HEK293 (cell line): ENCODE data around the gene BORA.
"Not testable (repeated sequence)": the region's sequence is repeated elsewhere in the genome, so short reads cannot be mapped to it uniquely, and the experiment has no call there.

Experiments
- SETDB1 ChIP-seq: IDR thresholded peaks from one replicate; pipeline ENCODE4 v1.6.1; 2017; ENCODE audit warnings: mild to moderate bottlenecking, low read length, moderate library complexity, mixed read lengths; ENCODE audit not compliant: insufficient read length
- SP2 ChIP-seq: fragments of 450-650 bp; formaldehyde crosslinking; IDR thresholded peaks from 2 replicates; pipeline ENCODE4 v1.5.1; 2016; ENCODE audit warnings: missing biosample characterization, missing genetic modification characterization
- TSHZ1 ChIP-seq: fragments of 450-650 bp; formaldehyde crosslinking; IDR thresholded peaks from 2 replicates; pipeline ENCODE4 v1.5.1; 2016; ENCODE audit warnings: missing biosample characterization, missing genetic modification characterization, borderline replicate concordance
- YY1 ChIP-seq: fragments of 450-650 bp; formaldehyde crosslinking; IDR thresholded peaks from 2 replicates; pipeline ENCODE4 v1.5.1; 2018; ENCODE audit warnings: missing biosample characterization, missing genetic modification characterization
- ZBTB26 ChIP-seq: fragments of 450-650 bp; formaldehyde crosslinking; optimal IDR thresholded peaks from 2 replicates; pipeline ENCODE3; 2016; ENCODE audit warnings: missing biosample characterization, mild to moderate bottlenecking, missing genetic modification characterization
- ZNF138 ChIP-seq: fragments of 450-650 bp; formaldehyde crosslinking; IDR thresholded peaks from 2 replicates; pipeline ENCODE4 v1.5.1; 2016; ENCODE audit warnings: missing biosample characterization, missing genetic modification characterization, borderline replicate concordance
- ZNF350 ChIP-seq: fragments of 450-650 bp; formaldehyde crosslinking; IDR thresholded peaks from 2 replicates; pipeline ENCODE4 v1.5.0; 2017; ENCODE audit warnings: missing biosample characterization, mild to moderate bottlenecking, missing genetic modification characterization
- ZNF529 ChIP-seq: fragments of 450-650 bp; formaldehyde crosslinking; IDR thresholded peaks from 2 replicates; pipeline ENCODE4 v1.5.1; 2017; ENCODE audit warnings: missing genetic modification characterization, missing biosample characterization; ENCODE audit not compliant: insufficient replicate concordance
- ZNF561 ChIP-seq: fragments of 450-650 bp; IDR thresholded peaks from 2 replicates; pipeline ENCODE4 v1.5.1; 2018; ENCODE audit warnings: missing biosample characterization, missing genetic modification characterization, borderline replicate concordance
- ZNF639 ChIP-seq: fragments of 450-650 bp; formaldehyde crosslinking; IDR thresholded peaks from 2 replicates; pipeline ENCODE4 v1.5.1; 2016; ENCODE audit warnings: missing biosample characterization, missing genetic modification characterization
- ZNF747 ChIP-seq: fragments of 450-650 bp; formaldehyde crosslinking; IDR thresholded peaks from 2 replicates; pipeline ENCODE4 v1.5.1; 2016; ENCODE audit warnings: missing biosample characterization, missing genetic modification characterization
- TF ChIP-seq, protein P1 (sequence below): fragments of 450-650 bp; formaldehyde crosslinking; IDR thresholded peaks from 2 replicates; pipeline ENCODE4 v1.5.1; 2017; ENCODE audit warnings: missing biosample characterization, missing genetic modification characterization
- TF ChIP-seq, protein P2 (sequence below): fragments of 450-650 bp; formaldehyde crosslinking; IDR thresholded peaks from 2 replicates; pipeline ENCODE4 v1.5.1; 2016; ENCODE audit warnings: missing biosample characterization, missing genetic modification characterization
- TF ChIP-seq, protein P3 (sequence below): fragments of 450-650 bp; formaldehyde crosslinking; conservative IDR thresholded peaks from 2 replicates; pipeline ENCODE4 v1.5.1; 2016; ENCODE audit warnings: low read depth, missing biosample characterization, missing genetic modification characterization

- not testable (repeated sequence) for TF ChIP-seq ZNF561 (tag by site-specific recombination); YY1; ZNF529; ZBTB26 (tag by site-specific recombination); SP2 (tag by site-specific recombination); SETDB1; ZNF350; ZNF747; ZNF138 (tag by site-specific recombination); TSHZ1 (tag by site-specific recombination); ZNF639 (tag by site-specific recombination)
- TF ChIP-seq, protein P1, sequence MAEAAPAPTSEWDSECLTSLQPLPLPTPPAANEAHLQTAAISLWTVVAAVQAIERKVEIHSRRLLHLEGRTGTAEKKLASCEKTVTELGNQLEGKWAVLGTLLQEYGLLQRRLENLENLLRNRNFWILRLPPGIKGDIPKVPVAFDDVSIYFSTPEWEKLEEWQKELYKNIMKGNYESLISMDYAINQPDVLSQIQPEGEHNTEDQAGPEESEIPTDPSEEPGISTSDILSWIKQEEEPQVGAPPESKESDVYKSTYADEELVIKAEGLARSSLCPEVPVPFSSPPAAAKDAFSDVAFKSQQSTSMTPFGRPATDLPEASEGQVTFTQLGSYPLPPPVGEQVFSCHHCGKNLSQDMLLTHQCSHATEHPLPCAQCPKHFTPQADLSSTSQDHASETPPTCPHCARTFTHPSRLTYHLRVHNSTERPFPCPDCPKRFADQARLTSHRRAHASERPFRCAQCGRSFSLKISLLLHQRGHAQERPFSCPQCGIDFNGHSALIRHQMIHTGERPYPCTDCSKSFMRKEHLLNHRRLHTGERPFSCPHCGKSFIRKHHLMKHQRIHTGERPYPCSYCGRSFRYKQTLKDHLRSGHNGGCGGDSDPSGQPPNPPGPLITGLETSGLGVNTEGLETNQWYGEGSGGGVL: not testable (repeated sequence)
- TF ChIP-seq, protein P2, sequence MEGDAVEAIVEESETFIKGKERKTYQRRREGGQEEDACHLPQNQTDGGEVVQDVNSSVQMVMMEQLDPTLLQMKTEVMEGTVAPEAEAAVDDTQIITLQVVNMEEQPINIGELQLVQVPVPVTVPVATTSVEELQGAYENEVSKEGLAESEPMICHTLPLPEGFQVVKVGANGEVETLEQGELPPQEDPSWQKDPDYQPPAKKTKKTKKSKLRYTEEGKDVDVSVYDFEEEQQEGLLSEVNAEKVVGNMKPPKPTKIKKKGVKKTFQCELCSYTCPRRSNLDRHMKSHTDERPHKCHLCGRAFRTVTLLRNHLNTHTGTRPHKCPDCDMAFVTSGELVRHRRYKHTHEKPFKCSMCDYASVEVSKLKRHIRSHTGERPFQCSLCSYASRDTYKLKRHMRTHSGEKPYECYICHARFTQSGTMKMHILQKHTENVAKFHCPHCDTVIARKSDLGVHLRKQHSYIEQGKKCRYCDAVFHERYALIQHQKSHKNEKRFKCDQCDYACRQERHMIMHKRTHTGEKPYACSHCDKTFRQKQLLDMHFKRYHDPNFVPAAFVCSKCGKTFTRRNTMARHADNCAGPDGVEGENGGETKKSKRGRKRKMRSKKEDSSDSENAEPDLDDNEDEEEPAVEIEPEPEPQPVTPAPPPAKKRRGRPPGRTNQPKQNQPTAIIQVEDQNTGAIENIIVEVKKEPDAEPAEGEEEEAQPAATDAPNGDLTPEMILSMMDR: not testable (repeated sequence)
- TF ChIP-seq, protein P3, sequence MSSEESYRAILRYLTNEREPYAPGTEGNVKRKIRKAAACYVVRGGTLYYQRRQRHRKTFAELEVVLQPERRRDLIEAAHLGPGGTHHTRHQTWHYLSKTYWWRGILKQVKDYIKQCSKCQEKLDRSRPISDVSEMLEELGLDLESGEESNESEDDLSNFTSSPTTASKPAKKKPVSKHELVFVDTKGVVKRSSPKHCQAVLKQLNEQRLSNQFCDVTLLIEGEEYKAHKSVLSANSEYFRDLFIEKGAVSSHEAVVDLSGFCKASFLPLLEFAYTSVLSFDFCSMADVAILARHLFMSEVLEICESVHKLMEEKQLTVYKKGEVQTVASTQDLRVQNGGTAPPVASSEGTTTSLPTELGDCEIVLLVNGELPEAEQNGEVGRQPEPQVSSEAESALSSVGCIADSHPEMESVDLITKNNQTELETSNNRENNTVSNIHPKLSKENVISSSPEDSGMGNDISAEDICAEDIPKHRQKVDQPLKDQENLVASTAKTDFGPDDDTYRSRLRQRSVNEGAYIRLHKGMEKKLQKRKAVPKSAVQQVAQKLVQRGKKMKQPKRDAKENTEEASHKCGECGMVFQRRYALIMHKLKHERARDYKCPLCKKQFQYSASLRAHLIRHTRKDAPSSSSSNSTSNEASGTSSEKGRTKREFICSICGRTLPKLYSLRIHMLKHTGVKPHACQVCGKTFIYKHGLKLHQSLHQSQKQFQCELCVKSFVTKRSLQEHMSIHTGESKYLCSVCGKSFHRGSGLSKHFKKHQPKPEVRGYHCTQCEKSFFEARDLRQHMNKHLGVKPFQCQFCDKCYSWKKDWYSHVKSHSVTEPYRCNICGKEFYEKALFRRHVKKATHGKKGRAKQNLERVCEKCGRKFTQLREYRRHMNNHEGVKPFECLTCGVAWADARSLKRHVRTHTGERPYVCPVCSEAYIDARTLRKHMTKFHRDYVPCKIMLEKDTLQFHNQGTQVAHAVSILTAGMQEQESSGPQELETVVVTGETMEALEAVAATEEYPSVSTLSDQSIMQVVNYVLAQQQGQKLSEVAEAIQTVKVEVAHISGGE: not testable (repeated sequence)
Measured at GRCh38 chr13:72726185-72726584, 1.5 kb upstream of the BORA start.
